22Rv1 (cell line): Measurements from ENCODE around the gene IL20RB.

Experiments
- H3K27ac ChIP-seq: fragments of 450-650 bp; 2 replicates; pipeline ENCODE4 v1.5.1; 2017
- ZFX ChIP-seq: fragments of 450-650 bp; IDR thresholded peaks from 2 replicates; pipeline ENCODE4 v1.6.1; 2017; ENCODE audit warnings: antibody characterized with exemption, borderline replicate concordance
- TF ChIP-seq, protein P1 (sequence below): fragments of 450-650 bp; IDR thresholded peaks from 2 replicates; pipeline ENCODE4 v1.5.1; 2017; ENCODE audit warnings: mild to moderate bottlenecking

IL20RB gene

DNA sequence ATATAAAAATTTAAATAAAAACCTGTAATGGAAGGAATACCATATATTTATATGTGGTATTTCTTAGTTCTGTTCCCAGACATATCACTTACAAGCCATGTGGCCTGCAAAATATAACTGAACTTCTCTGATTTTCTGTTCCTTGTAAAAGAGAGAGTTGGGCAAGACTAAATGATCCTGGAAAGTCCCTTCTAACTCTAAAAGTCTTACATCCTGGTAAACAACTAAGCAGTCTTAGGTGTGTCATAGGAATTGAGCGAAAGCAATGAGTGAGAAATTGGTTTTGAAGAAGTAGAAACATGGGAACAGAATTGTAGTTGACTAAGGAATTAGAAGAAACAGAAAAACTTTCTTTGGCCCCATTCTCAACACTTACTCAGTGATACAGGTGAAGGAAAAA is 25.3 kb upstream of the IL20RB start:
- TF ChIP-seq ZFX, result no peak
- TF ChIP-seq, protein P1, sequence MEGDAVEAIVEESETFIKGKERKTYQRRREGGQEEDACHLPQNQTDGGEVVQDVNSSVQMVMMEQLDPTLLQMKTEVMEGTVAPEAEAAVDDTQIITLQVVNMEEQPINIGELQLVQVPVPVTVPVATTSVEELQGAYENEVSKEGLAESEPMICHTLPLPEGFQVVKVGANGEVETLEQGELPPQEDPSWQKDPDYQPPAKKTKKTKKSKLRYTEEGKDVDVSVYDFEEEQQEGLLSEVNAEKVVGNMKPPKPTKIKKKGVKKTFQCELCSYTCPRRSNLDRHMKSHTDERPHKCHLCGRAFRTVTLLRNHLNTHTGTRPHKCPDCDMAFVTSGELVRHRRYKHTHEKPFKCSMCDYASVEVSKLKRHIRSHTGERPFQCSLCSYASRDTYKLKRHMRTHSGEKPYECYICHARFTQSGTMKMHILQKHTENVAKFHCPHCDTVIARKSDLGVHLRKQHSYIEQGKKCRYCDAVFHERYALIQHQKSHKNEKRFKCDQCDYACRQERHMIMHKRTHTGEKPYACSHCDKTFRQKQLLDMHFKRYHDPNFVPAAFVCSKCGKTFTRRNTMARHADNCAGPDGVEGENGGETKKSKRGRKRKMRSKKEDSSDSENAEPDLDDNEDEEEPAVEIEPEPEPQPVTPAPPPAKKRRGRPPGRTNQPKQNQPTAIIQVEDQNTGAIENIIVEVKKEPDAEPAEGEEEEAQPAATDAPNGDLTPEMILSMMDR, result no peak

DNA sequence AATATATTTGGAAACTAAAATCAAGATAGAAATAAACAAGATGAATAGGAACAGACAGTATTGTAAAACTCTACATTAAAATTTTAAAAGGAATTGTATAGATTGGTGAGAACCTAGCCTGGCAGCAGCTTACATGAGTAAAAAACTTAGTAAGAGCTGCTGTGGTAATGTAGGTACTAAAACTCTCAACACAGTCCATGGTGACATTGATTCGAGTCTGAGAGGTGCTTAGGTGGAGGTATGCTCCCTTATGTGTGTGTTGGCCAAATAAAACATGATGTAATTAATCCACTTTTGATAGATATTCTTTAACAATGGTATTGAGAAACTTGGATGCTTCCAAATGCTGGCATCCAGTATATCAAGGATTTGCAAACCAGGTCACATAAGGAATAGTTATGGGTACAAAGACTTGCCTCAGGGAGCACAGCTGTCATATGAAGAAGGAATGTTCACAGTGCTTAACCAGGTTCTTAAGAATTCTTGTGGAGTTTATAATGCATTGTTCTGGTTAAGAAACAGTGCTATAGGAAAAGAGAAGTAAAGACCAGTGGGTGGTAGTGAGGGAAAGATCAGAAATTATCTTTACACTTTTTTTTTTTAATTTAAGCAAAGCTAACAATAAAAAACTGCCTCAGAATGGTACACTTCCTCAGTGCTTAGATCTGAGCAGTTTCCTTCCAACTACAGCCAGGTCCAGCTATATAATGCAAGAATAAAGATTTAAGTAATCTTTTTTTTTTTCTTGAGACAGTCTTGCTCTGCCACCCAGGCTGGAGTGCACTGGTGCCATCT is 24.6 kb upstream of the IL20RB start:
- no peak overlapping the region for H3K27ac ChIP-seq
- TF ChIP-seq, protein P1, result no peak
- no peak for TF ChIP-seq ZFX

More for the DNA sequence above, 25.3 kb upstream of the IL20RB start:
- H3K27ac ChIP-seq, result no peak overlapping the region

DNA sequence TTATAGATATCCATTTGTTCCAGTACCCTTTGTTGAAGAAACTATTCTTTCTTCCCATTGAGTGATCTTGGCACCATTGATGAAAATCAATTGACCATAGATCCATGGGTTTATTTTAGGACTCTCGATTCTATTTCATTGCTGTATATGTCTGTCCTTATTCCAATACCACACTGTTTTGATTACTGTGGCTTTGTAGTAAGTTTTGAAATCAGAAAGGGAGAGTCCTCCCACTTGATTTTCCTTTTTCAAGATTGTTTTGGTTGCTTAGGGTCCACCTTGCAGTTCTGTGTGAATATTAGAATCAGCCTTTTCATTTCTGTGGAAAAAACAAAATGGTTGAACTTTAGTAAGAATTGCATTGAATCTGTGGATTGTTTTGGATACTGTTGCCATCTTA is 20.6 kb upstream of the IL20RB start:
- TF ChIP-seq, protein P1, result no peak
- no peak for TF ChIP-seq ZFX
- H3K27ac ChIP-seq, result no peak overlapping the region

DNA sequence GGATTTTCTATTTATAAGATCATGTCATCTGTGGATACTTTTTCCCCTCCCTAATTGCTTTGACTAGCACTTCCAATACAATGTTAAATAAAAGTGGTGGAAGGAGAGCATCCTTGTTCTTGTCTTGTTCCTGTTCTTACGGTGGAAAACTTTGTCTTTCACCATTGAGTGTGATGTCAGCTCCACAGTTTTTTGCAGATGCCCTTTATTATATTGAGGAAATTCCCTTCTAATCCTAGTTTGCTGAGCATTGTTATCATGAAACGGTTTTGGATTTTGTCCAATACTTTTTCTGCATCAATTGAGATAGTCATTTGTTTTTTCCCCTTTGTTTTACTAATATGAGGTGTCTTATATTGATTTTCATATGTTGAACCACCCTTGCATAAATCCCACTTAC is 19.9 kb upstream of the IL20RB start:
- H3K27ac ChIP-seq, result no peak overlapping the region
- TF ChIP-seq, protein P1, result no peak
- TF ChIP-seq ZFX, result no peak

DNA sequence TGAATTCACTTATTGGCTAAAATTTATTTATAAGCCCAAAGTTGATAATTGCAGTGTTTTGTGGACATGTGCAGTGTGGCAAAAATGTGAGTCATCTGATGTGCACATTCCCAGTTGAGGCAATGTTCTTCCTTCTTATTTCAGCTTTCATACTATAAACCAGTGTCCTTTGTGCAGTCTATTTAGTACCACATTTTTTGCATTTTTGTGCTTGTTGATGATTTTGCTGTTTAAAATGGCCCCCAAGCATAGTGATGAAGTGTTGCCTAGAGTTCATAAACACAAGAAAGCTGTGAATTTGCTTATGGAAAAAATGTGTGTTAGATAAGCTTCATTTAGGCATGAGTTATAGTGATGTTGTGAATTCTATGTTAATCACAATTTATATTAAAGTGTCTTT is 19.4 kb upstream of the IL20RB start:
- no peak overlapping the region for H3K27ac ChIP-seq

DNA sequence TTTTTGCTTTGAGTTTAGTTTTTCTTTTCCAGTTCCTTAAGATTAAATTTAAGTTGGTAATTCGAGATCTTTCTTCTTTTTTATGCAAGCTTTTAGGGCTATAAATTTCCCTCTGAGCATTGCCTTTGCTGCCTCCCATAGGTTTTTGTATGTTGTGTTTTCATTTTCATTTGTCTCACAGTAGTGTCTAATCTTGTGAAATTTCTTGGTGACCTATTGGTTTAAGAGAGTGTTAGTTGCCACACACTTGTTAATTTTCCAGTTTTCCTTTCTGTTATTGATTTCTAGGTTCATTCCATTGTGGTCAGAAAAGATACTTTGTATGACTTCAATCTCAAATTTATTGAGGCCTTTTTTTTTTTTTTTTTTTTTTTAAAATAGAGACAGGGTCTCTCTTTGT is 18.3 kb upstream of the IL20RB start:
- TF ChIP-seq, protein P1, result no peak
- no peak for TF ChIP-seq ZFX
- no peak overlapping the region for H3K27ac ChIP-seq

More for the DNA sequence above, 19.4 kb upstream of the IL20RB start:
- TF ChIP-seq, protein P1, result no peak
- TF ChIP-seq ZFX, result no peak

DNA sequence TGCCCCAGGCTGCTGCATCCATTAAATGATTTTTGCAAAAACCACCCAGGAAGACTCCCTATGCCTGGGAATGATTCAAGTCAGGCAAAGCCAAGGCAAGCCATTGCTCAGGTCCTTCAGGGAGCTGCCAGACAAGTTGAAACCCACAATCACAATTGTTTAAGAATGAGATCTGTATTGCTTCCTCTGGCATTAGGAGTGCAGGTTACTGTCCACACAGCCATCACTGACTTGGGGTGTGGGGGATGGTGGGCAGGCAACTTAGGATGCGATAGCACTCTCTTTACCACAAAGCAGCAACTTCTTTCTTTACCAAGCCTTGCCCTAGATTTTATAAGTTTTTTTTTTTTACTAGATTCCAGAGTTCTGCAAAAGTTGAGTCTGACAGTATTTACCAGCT is 15.0 kb upstream of the IL20RB start:
- TF ChIP-seq, protein P1, result no peak
- TF ChIP-seq ZFX, result no peak
- H3K27ac ChIP-seq, result no peak overlapping the region
